Measurements from ENCODE around the gene TMEM245. TPM values are rescaled to one million over a fixed set of nuclear protein-coding genes. Genes with fewer than 3 reads are reported as not detected.

TMEM245 gene
- 49.7 TPM for total RNA-seq

DNA sequence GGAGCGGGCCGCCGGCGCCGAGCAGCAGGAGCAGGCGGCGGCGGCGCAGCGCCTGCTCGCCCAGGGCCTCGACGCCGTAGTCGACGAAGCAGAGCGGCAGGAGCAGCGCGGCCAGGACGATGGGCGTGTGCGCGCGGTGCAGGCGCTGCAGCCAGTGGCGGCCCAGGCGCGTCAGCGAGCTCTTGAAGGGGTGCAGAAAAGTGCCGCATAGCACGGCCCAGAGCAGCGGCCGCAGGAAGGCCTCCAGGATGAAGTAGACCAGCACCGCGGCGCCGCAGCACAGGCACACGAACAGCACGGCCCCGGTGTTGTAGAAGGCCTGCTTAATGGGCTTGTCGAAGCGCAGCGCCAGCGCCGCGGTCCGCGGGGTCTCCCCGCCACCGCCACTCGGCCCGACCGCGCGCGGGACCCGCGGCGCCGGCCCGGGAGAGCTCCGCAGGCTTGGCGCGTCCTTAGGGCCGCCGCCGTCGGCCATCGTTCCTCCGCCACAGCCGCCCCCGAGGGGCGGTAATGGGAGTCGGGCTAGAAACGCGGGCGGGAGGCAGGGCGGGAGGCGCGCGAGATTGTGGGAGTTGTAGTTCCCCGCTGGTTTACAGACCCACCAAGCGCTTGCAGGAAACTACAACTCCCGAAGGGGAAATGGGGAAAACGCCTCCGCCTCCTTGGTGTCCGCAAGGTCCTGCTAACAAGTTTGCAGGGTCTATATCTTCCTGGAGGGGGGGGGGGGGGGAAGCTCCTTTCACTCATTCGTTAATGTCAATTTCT, at the start of gene TMEM245:
TMEM245 (minus strand) TSS at position 509 of the 765 bp plus-strand sequence; CDS start at position 475, 34 bp downstream.
- Histone ChIP-seq H3K9me3 (no peaks in the 10 kb centered on the region), H3K36me3 (no peaks in the 10 kb centered on the region), H3K27ac (peak within 1 kb of the TSS; percentile 56 to 77), H3K27me3 (no peaks in the 10 kb centered on the region), H3K4me3 (peak within 1 kb of the TSS; percentile 83 to 98), H3K4me1 (peaks cover 9 to 34% of the 10 kb centered on the region in 2 donors)
- TF ChIP-seq, protein P1, sequence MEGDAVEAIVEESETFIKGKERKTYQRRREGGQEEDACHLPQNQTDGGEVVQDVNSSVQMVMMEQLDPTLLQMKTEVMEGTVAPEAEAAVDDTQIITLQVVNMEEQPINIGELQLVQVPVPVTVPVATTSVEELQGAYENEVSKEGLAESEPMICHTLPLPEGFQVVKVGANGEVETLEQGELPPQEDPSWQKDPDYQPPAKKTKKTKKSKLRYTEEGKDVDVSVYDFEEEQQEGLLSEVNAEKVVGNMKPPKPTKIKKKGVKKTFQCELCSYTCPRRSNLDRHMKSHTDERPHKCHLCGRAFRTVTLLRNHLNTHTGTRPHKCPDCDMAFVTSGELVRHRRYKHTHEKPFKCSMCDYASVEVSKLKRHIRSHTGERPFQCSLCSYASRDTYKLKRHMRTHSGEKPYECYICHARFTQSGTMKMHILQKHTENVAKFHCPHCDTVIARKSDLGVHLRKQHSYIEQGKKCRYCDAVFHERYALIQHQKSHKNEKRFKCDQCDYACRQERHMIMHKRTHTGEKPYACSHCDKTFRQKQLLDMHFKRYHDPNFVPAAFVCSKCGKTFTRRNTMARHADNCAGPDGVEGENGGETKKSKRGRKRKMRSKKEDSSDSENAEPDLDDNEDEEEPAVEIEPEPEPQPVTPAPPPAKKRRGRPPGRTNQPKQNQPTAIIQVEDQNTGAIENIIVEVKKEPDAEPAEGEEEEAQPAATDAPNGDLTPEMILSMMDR (IDR thresholded peaks at IDR 0.05) = no peak
- intact Hi-C loops (cut with DNase I) = loop anchor here (1.0 to 10.0 kb wide), 3 partner anchors 106 to 205 kb away; partner anchors contain the start of genes ABITRAM, CTNNAL1, ELP1 and EPB41L4B
- peak; percentile 94 to 98 for DNase-seq (ENCODE audit: low spot score in 2 of 2)

- no peaks in the 10 kb centered on the region for H3K27me3 ChIP-seq
- no peak overlapping the region for H3K4me3 ChIP-seq
- H3K27ac ChIP-seq = no peak overlapping the region
- no peaks in the 10 kb centered on the region for H3K4me1 ChIP-seq
- TF ChIP-seq, protein P1 (IDR thresholded peaks at IDR 0.05) = no peak
- no peaks in the 10 kb centered on the region for H3K9me3 ChIP-seq
- H3K36me3 ChIP-seq = no peaks in the 10 kb centered on the region
- no peak for DNase-seq (ENCODE audit: low spot score in 2 of 2)
- intact Hi-C loops (cut with DNase I) = no loop called here
These were observed 48.4 kb upstream of the TMEM245 start for GRCh38 chr9:109168170-109168569.

- Histone ChIP-seq H3K9me3 (no peaks in the 10 kb centered on the region), H3K4me3 (no peak overlapping the region), H3K27ac (no peak overlapping the region), H3K27me3 (no peaks in the 10 kb centered on the region), H3K36me3 (no peaks in the 10 kb centered on the region), H3K4me1 (no peaks in the 10 kb centered on the region)
- intact Hi-C loops (cut with DNase I) = no loop called here
- no peak for DNase-seq (ENCODE audit: low spot score in 2 of 2)
- TF ChIP-seq, protein P1 (IDR thresholded peaks at IDR 0.05) = no peak
These were observed 48.0 kb upstream of the TMEM245 start for GRCh38 chr9:109167716-109168115.

GRCh38 chr9:109166771-109167601, 47.2 kb upstream of the TMEM245 start, which contains the start of gene FRRS1L:
Gene FRRS1L, minus strand, starts transcription at chr9:109167249. Its CDS starts 111 bp downstream, at chr9:109167138.
- H3K27me3 ChIP-seq = no peaks in the 10 kb centered on the region
- no peak within 1 kb of the TSS for H3K27ac ChIP-seq
- DNase-seq (ENCODE audit: low spot score in 2 of 2) = no peak
- H3K4me1 ChIP-seq = no peaks in the 10 kb centered on the region
- TF ChIP-seq, protein P1 (IDR thresholded peaks at IDR 0.05) = no peak
- H3K4me3 ChIP-seq = peak within 1 kb of the TSS in 1 of 2 donors; percentile 33
- no peaks in the 10 kb centered on the region for H3K9me3 ChIP-seq
- no peaks in the 10 kb centered on the region for H3K36me3 ChIP-seq
- intact Hi-C loops (cut with DNase I) = no loop called here

DNA sequence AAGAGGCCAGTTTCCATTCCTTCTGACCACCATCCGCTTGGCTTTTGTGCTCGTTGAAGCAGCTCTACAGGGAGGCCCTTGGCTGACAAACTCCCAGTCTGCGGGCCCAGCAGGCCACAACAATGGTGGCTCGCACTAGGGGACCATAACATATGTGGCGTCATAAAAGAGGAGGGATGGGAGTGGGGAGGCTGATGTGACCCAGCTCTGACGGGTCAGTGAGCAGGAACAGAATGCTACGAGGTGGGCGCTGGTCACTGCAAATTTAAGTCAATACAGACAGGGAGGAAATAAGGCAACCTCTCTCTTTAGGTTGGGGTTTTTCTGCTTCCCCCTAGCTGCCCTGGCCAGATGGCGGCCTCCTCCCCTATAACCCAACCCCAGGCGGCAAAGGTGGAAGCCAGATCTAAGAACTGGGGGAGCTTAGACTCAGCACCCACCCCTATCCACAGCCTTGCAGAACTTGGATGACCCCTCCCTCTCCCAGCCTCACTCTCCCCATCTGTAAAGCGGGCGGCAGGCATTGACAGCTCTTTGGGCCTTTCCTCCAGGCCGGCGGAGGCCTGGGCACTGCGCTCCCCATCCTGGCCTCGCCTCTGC, 46.5 kb upstream of the TMEM245 start:
- H3K36me3 ChIP-seq = no peaks in the 10 kb centered on the region
- TF ChIP-seq, protein P1 (IDR thresholded peaks at IDR 0.05) = no peak
- no peaks in the 10 kb centered on the region for H3K9me3 ChIP-seq
- DNase-seq (ENCODE audit: low spot score in 2 of 2) = no peak
- intact Hi-C loops (cut with DNase I) = no loop called here
- H3K4me3 ChIP-seq = no peak overlapping the region
- no peaks in the 10 kb centered on the region for H3K27me3 ChIP-seq
- H3K4me1 ChIP-seq = no peaks in the 10 kb centered on the region
- no peak overlapping the region for H3K27ac ChIP-seq

Data from ascending aorta (tissue), 2 donors.